Lower lobe of right lung (tissue), 2 donors: Measurements from ENCODE around the gene MPO. TPM values are rescaled to one million over a fixed set of nuclear protein-coding genes. Genes with fewer than 3 reads are reported as not detected.

Source experiments
- ATAC-seq, 2 donors: fragments of 200-7000 bp; cut with Tn5 transposase; one replicate each; pipeline ENCODE4 v1.9.1; 2020 to 2022; ENCODE audit warnings: mild to moderate bottlenecking in 2 of 2, moderate library complexity in 2 of 2
- DNase-seq: peaks from one replicate; pipeline ENCODE4 v3.0.0-alpha.2; 2020
- H3K27ac ChIP-seq: fragments of 200-600 bp; one replicate; pipeline ENCODE4 v1.8.0; 2022
- H3K27me3 ChIP-seq: fragments of 200-600 bp; one replicate; pipeline ENCODE4 v1.8.0; 2022; ENCODE audit warnings: low read depth
- H3K36me3 ChIP-seq: fragments of 200-600 bp; one replicate; pipeline ENCODE4 v1.8.0; 2022; ENCODE audit warnings: mild to moderate bottlenecking
- H3K4me1 ChIP-seq: fragments of 200-600 bp; one replicate; pipeline ENCODE4 v1.8.0; 2022
- H3K4me3 ChIP-seq: fragments of 200-600 bp; one replicate; pipeline ENCODE4 v1.8.0; 2022; ENCODE audit warnings: mild to moderate bottlenecking
- H3K9me3 ChIP-seq: fragments of 200-600 bp; one replicate; pipeline ENCODE4 v1.8.0; 2022
- intact Hi-C: fragments of 100-400 bp; cut with DNase I; formaldehyde crosslinking; loops from one replicate; pipeline ENCODE4 v1.11.0; 2022
- total RNA-seq: library from RNA; stranded (reverse); fragmentation: NEBNext Ultra II Directional; extraction: Animal tissue kit (Norgen Biotek cat#: 25700); gene quantifications from one replicate; pipeline ENCODE4 v1.2.1, GENCODE V29; 2021
- TF ChIP-seq, protein P1 (sequence below): fragments of 200-600 bp; IDR thresholded peaks from one replicate; pipeline ENCODE4 v1.8.0; 2022; ENCODE audit warnings: antibody characterized with exemption, mild to moderate bottlenecking
- donor health status: DM: no; HTN: yes; CAD: no; lungs with severe emphysema.

MPO gene
- total RNA-seq, 1 donor from 2014 or later: 1.1 TPM

GRCh38 chr17:58262149-58262548 is 18.6 kb downstream of the MPO start:
- Histone ChIP-seq H3K27me3 (peaks cover 45% of the 10 kb centered on the region), H3K27ac (no peak overlapping the region), H3K4me3 (no peak overlapping the region), H3K36me3 (no peaks in the 10 kb centered on the region), H3K9me3 (no peaks in the 10 kb centered on the region), H3K4me1 (no peaks in the 10 kb centered on the region)
- intact Hi-C loops: no loop called here
- ATAC-seq (no peak), DNase-seq (no peak)
- TF ChIP-seq, protein P1, sequence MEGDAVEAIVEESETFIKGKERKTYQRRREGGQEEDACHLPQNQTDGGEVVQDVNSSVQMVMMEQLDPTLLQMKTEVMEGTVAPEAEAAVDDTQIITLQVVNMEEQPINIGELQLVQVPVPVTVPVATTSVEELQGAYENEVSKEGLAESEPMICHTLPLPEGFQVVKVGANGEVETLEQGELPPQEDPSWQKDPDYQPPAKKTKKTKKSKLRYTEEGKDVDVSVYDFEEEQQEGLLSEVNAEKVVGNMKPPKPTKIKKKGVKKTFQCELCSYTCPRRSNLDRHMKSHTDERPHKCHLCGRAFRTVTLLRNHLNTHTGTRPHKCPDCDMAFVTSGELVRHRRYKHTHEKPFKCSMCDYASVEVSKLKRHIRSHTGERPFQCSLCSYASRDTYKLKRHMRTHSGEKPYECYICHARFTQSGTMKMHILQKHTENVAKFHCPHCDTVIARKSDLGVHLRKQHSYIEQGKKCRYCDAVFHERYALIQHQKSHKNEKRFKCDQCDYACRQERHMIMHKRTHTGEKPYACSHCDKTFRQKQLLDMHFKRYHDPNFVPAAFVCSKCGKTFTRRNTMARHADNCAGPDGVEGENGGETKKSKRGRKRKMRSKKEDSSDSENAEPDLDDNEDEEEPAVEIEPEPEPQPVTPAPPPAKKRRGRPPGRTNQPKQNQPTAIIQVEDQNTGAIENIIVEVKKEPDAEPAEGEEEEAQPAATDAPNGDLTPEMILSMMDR: no peak

DNA sequence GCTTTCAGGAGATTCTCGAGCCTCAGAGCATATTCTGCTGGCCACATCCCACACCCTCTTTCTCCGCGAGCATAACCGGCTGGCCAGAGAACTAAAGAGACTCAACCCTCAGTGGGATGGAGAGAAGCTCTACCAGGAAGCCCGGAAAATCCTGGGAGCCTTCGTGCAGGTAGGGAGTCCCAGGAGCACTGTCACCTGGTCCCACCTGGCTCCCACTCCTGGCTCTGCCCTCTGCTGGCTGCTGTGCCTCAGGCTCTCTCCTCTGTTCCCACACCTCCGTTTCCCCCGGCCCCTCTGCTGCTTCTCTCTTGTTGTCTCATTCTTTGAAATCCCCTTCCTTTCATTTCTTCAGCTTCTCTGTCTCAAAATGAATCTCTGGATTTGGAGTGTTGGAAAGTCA is 25.9 kb downstream of the MPO start:
- TF ChIP-seq, protein P1: no peak
- no peak overlapping the region for H3K4me3 ChIP-seq
- H3K27ac ChIP-seq: no peak overlapping the region
- no peak for ATAC-seq
- H3K27me3 ChIP-seq: peaks cover 16% of the 10 kb centered on the region
- no peaks in the 10 kb centered on the region for H3K36me3 ChIP-seq
- no peak for DNase-seq
- H3K4me1 ChIP-seq: peaks cover 1% of the 10 kb centered on the region
- H3K9me3 ChIP-seq: no peaks in the 10 kb centered on the region
- intact Hi-C loops: no loop called here

DNA sequence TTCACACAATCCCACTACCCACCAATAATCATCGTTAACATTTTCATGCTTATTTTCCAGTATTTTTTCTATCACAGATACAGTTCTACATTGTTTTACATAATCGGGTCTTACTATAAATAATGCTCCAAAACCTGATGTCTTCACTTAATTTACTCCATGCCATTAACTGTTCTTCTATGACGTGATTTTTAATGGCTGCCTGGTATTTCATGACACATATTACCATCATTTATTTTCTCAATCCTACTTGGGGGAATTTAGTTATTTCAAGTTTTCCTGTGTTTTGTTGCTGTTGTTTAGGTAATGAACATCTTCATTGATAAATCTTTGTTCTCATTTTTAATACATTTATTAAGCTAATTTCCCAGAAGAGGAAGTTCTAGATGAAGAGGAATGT is 27.7 kb downstream of the MPO start:
- DNase-seq (no peak), ATAC-seq (no peak)
- Histone ChIP-seq H3K9me3 (no peaks in the 10 kb centered on the region), H3K27ac (no peak overlapping the region), H3K27me3 (peaks cover 22% of the 10 kb centered on the region), H3K4me3 (no peak overlapping the region), H3K36me3 (no peaks in the 10 kb centered on the region), H3K4me1 (peaks cover 11% of the 10 kb centered on the region)
- intact Hi-C loops: no loop called here
- TF ChIP-seq, protein P1: no peak

DNA sequence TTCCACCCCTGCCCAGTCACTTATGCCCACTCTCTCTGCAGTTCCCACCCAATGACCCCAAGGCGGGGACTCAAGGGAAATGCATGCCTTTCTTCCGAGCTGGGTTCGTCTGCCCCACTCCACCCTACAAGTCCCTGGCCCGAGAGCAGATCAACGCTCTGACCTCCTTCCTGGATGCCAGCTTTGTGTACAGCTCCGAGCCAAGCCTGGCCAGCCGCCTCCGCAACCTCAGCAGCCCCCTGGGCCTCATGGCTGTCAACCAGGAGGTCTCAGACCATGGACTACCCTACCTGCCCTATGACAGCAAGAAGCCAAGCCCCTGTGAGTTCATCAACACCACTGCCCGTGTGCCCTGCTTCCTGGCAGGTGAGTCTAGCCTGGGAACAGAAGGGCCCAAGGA is 28.6 kb downstream of the MPO start:
- Histone ChIP-seq H3K27ac (no peak overlapping the region), H3K9me3 (no peaks in the 10 kb centered on the region), H3K4me1 (peaks cover 11% of the 10 kb centered on the region), H3K36me3 (no peaks in the 10 kb centered on the region), H3K27me3 (peaks cover 22% of the 10 kb centered on the region), H3K4me3 (no peak overlapping the region)
- DNase-seq: no peak
- ATAC-seq: no peak
- intact Hi-C loops: no loop called here
- TF ChIP-seq, protein P1: no peak

- Histone ChIP-seq H3K36me3 (no peaks in the 10 kb centered on the region), H3K27ac (no peak overlapping the region), H3K4me1 (peaks cover 11% of the 10 kb centered on the region), H3K4me3 (no peak overlapping the region), H3K9me3 (no peaks in the 10 kb centered on the region), H3K27me3 (peaks cover 21% of the 10 kb centered on the region)
- DNase-seq (no peak), ATAC-seq (no peak)
- TF ChIP-seq, protein P1: no peak
- intact Hi-C loops: no loop called here
These were observed 30.3 kb downstream of the MPO start for GRCh38 chr17:58250344-58251011.
